AG04449 (cell line): ENCODE results near the gene KIF1B.

Experiments
- CTCF ChIA-PET: fragments of 350-600 bp; formaldehyde crosslinking; extraction: SDS; loops from one replicate; lab custom pipeline; 2021; ENCODE audit warnings: antibody characterized with exemption; lab: Yijun Ruan, JAX
- POLR2A ChIA-PET: fragments of 400-600, 350-600 bp; formaldehyde crosslinking; extraction: SDS; loops from one replicate; lab custom pipeline; 2020; ENCODE audit warnings: antibody characterized with exemption, inconsistent platforms; lab: Yijun Ruan, JAX
- DNase-seq: peaks from one replicate; pipeline ENCODE4 v3.0.0-alpha.2; 2010; ENCODE audit warnings: low read depth, low spot score
- H3K4me3 ChIP-seq: 2 replicates; pipeline ENCODE4 v1.5.1; 2011; ENCODE audit warnings: low read depth, mild to moderate bottlenecking, control low read depth, low read length
- CTCF ChIP-seq: IDR thresholded peaks from one replicate; pipeline ENCODE4 v1.5.1; 2011; ENCODE audit warnings: mild to moderate bottlenecking, moderate library complexity, low read length, control low read depth, inconsistent platforms; ENCODE audit not compliant: insufficient read depth; ENCODE audit errors: missing control alignments

KIF1B gene

GRCh38 chr1:10178597-10179405, 31.6 kb upstream of the KIF1B start:
- CTCF ChIA-PET: interaction anchor here (1.0 to 2.3 kb wide), 4 partner anchors 9 to 229 kb away, joined by 3 to 11 read pairs (median 6); partner anchors contain the start of gene KIF1B
- no peak for DNase-seq
- POLR2A ChIA-PET: no interaction called here
- TF ChIP-seq CTCF: no peak
- H3K4me3 ChIP-seq: no peak overlapping the region

GRCh38 chr1:10179406-10180091, 30.8 kb upstream of the KIF1B start:
- ChIA-PET CTCF (interaction anchor here (2.0 to 2.3 kb wide), 2 partner anchors 30 to 230 kb away, joined by 7 to 11 read pairs; partner anchors contain the start of gene KIF1B), POLR2A (no interaction called here)
- H3K4me3 ChIP-seq: no peak overlapping the region
- no peak for DNase-seq
- no peak for TF ChIP-seq CTCF

GRCh38 chr1:10181154-10181553, 29.2 kb upstream of the KIF1B start:
- CTCF ChIA-PET: interaction anchor here (1.1 kb wide), 1 partner anchor 159 kb away, joined by 3 read pairs; no protein-coding TSS in a partner anchor
- POLR2A ChIA-PET: no interaction called here
- no peak overlapping the region for H3K4me3 ChIP-seq
- no peak for DNase-seq
- TF ChIP-seq CTCF: no peak

GRCh38 chr1:10185759-10186158, 24.6 kb upstream of the KIF1B start:
- no peak for DNase-seq
- TF ChIP-seq CTCF: no peak
- POLR2A ChIA-PET: no interaction called here
- H3K4me3 ChIP-seq: no peak overlapping the region
- CTCF ChIA-PET: interaction anchor here (2.9 kb wide), 1 partner anchor 24 kb away, joined by 20 read pairs; the partner anchor contains the start of gene KIF1B

GRCh38 chr1:10186331-10187025, 23.9 kb upstream of the KIF1B start:
- no peak overlapping the region for H3K4me3 ChIP-seq
- POLR2A ChIA-PET: no interaction called here
- DNase-seq: no peak
- TF ChIP-seq CTCF: no peak
- CTCF ChIA-PET: interaction anchor here (1.3 to 2.9 kb wide), 2 partner anchors 16 to 23 kb away, joined by 3 to 20 read pairs; partner anchors contain the start of gene KIF1B
